Lower lobe of right lung (tissue), 2 donors: ENCODE data around the gene TXNDC11. TPM values are rescaled to one million over a fixed set of nuclear protein-coding genes. Genes with fewer than 3 reads are reported as not detected.

Experiments used
- ATAC-seq, 2 donors: fragments of 200-7000 bp; cut with Tn5 transposase; one replicate each; pipeline ENCODE4 v1.9.1; 2020 to 2022; ENCODE audit warnings: mild to moderate bottlenecking in 2 of 2, moderate library complexity in 2 of 2
- DNase-seq: peaks from one replicate; pipeline ENCODE4 v3.0.0-alpha.2; 2020
- H3K27ac ChIP-seq: fragments of 200-600 bp; one replicate; pipeline ENCODE4 v1.8.0; 2022
- H3K27me3 ChIP-seq: fragments of 200-600 bp; one replicate; pipeline ENCODE4 v1.8.0; 2022; ENCODE audit warnings: low read depth
- H3K36me3 ChIP-seq: fragments of 200-600 bp; one replicate; pipeline ENCODE4 v1.8.0; 2022; ENCODE audit warnings: mild to moderate bottlenecking
- H3K4me1 ChIP-seq: fragments of 200-600 bp; one replicate; pipeline ENCODE4 v1.8.0; 2022
- H3K4me3 ChIP-seq: fragments of 200-600 bp; one replicate; pipeline ENCODE4 v1.8.0; 2022; ENCODE audit warnings: mild to moderate bottlenecking
- H3K9me3 ChIP-seq: fragments of 200-600 bp; one replicate; pipeline ENCODE4 v1.8.0; 2022
- intact Hi-C: fragments of 100-400 bp; cut with DNase I; formaldehyde crosslinking; loops from one replicate; pipeline ENCODE4 v1.11.0; 2022
- total RNA-seq: library from RNA; stranded (reverse); fragmentation: NEBNext Ultra II Directional; extraction: Animal tissue kit (Norgen Biotek cat#: 25700); gene quantifications from one replicate; pipeline ENCODE4 v1.2.1, GENCODE V29; 2021
- TF ChIP-seq, protein P1 (sequence below): fragments of 200-600 bp; IDR thresholded peaks from one replicate; pipeline ENCODE4 v1.8.0; 2022; ENCODE audit warnings: antibody characterized with exemption, mild to moderate bottlenecking
- donor health status: DM: no; HTN: yes; CAD: no; lungs with severe emphysema.

The TXNDC11 gene
- total RNA-seq, 1 donor from 2014 or later = 88.2 TPM

DNA sequence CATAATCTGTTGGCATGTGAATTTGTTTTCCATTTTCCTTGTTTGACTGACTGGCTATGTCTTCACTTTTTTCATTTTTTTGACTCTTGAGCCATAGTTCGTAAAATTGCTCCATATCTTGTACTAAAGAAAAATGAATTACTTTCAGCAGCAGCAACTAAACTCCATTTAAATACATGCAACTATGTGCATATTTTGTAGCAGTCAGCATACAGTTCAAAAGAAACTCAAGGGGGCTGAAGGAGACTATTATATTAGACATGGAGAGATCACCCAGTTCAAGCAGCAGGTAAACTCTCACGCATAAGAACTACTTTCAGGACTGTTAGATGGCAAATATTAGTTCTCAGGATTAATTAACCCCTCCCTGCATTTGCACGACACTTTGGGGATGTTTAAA lies 13.6 kb upstream of the TXNDC11 start:
- H3K4me1 ChIP-seq = peaks cover 21% of the 10 kb centered on the region
- no peaks in the 10 kb centered on the region for H3K27me3 ChIP-seq
- no peaks in the 10 kb centered on the region for H3K9me3 ChIP-seq
- intact Hi-C loops = no loop called here
- H3K36me3 ChIP-seq = peaks cover 96% of the 10 kb centered on the region
- H3K4me3 ChIP-seq = no peak overlapping the region
- TF ChIP-seq, protein P1, sequence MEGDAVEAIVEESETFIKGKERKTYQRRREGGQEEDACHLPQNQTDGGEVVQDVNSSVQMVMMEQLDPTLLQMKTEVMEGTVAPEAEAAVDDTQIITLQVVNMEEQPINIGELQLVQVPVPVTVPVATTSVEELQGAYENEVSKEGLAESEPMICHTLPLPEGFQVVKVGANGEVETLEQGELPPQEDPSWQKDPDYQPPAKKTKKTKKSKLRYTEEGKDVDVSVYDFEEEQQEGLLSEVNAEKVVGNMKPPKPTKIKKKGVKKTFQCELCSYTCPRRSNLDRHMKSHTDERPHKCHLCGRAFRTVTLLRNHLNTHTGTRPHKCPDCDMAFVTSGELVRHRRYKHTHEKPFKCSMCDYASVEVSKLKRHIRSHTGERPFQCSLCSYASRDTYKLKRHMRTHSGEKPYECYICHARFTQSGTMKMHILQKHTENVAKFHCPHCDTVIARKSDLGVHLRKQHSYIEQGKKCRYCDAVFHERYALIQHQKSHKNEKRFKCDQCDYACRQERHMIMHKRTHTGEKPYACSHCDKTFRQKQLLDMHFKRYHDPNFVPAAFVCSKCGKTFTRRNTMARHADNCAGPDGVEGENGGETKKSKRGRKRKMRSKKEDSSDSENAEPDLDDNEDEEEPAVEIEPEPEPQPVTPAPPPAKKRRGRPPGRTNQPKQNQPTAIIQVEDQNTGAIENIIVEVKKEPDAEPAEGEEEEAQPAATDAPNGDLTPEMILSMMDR = no peak
- no peak overlapping the region for H3K27ac ChIP-seq
- ATAC-seq = no peak
- no peak for DNase-seq

DNA sequence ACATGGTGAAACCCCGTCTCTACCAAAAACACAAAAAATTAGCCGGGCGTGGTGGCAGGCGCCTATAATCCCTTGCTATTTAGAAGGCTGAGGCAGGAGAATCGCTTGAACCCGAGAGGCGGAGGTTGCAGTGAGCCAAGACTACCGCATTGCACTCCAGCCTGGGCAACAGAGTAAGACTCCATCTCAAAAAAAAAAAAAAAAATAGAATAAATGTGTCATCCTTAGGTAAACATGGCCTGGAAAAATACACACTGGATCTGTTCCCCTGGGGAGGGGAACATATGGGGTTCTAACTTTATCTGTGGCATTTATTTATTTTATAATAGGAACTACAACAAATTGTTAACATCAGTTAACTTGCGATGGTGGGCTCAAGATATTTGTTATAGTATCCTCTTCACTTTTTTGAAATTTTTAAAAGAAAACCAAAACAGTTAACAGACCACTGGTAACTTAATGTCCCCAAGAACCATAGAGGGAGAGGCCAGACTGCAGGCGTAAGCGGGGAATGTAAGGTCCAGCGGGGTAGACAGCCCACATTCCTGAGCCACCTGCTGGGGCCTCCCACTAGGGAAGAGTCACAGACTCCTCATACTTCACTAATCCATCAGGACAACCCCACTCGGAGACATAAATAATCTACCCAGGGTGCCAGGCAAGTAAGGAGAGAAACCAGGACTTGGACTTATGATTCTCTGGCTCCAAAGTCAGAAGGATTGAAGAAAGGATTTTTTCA lies 12.5 kb upstream of the TXNDC11 start:
- TF ChIP-seq, protein P1 = no peak
- Histone ChIP-seq H3K27ac (no peak overlapping the region), H3K27me3 (no peaks in the 10 kb centered on the region), H3K4me3 (no peak overlapping the region), H3K36me3 (peaks cover 96% of the 10 kb centered on the region), H3K4me1 (peaks cover 21% of the 10 kb centered on the region), H3K9me3 (no peaks in the 10 kb centered on the region)
- intact Hi-C loops = no loop called here
- DNase-seq (no peak), ATAC-seq (no peak)

DNA sequence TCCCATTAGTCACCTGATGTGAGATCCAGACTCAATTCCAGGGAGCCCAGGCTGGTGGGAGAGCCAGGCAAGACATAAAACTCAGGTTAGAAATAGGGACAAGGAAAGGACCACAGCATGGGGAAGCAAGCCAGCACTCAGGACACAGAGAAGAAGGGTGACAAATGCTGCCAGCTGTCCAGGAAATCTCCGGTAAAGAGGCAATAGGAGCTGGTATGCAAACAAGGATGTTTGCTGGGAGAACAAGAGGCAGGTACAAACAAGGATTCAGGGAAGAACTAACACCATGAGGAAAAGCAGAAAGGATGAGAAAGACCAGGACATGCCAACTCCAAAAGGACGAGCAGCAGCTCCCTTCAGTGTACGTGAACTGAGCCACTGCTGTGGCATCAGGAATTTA lies 10.2 kb upstream of the TXNDC11 start:
- peaks cover 4% of the 10 kb centered on the region for H3K4me1 ChIP-seq
- ATAC-seq = no peak
- no peaks in the 10 kb centered on the region for H3K27me3 ChIP-seq
- no peak for DNase-seq
- no peaks in the 10 kb centered on the region for H3K9me3 ChIP-seq
- no peak overlapping the region for H3K27ac ChIP-seq
- intact Hi-C loops = no loop called here
- peaks cover 98% of the 10 kb centered on the region for H3K36me3 ChIP-seq
- H3K4me3 ChIP-seq = no peak overlapping the region
- TF ChIP-seq, protein P1 = no peak

DNA sequence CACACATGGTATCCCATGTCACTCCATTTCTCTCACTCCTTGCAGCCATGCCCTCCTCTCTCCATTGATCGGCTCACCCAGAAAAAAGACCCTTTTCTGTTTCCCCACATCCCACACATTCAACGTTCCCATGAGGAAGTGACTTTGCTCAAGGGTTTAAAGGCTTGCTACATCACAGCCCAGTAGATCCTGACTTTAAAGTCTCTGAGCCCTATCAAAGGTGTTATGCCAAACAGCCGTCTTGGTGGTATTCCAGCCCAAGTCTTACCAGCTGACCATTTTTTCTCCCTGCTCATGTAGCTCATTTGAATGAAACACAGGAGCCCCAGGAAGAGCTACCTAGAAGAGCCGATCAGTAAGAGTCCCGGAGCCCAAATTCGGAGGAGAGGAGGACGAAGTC lies 7.4 kb upstream of the TXNDC11 start:
- H3K4me1 ChIP-seq = no peaks in the 10 kb centered on the region
- ATAC-seq (no peak), DNase-seq (no peak)
- no peaks in the 10 kb centered on the region for H3K9me3 ChIP-seq
- H3K27me3 ChIP-seq = no peaks in the 10 kb centered on the region
- no peak overlapping the region for H3K4me3 ChIP-seq
- intact Hi-C loops = no loop called here
- no peak overlapping the region for H3K27ac ChIP-seq
- H3K36me3 ChIP-seq = peaks cover 71% of the 10 kb centered on the region
- TF ChIP-seq, protein P1 = no peak

DNA sequence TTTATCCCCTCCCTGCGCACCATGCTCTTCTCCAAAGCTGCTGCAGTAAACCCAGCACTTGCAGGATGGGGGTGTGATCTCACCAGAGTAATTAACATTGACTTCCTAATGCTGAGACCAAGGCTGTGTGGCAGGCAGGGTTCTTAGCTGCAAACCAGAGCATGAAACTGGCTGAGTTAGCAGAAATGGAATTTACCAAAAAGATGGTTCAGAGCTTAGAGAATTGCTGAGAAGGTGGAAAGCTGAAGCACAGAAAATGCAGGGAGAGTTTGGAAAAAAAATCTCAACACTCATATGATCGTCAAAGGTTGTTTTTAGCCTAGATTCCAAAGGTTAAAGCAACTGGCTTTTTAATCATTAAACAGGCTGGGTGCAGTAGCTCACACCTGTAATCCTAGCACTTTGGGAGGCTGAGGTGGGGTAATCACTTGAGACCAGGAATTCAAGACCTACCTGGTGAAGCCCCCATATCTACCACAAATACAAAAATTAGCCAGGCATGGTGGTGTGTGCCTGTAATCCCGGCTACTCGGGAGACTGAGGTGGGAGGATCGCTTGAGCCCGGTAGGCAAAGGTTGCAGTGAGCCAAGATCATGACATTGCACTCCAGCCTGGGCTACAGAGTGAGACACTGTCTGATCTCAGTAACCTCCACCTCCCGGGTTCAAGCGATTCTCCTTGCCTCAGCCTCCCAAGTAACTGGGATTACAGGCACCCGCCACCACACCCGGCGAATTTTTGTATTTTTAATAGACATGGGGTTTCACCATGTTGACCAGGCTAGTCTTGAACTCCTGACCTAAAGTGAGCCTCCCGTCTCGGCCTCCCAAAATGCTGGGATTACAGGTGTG lies 6.0 kb upstream of the TXNDC11 start:
- no peak for DNase-seq
- no peak for ATAC-seq
- Histone ChIP-seq H3K4me3 (no peak overlapping the region), H3K27me3 (no peaks in the 10 kb centered on the region), H3K27ac (no peak overlapping the region), H3K36me3 (peaks cover 59% of the 10 kb centered on the region), H3K4me1 (peaks cover 3% of the 10 kb centered on the region), H3K9me3 (no peaks in the 10 kb centered on the region)
- TF ChIP-seq, protein P1 = no peak
- intact Hi-C loops = no loop called here
